SK-N-SH treated with all-trans-retinoic acid at 6 μM for 48 hours (cell line): ENCODE results near the gene PRDM5.

ENCODE experiments used
- ZNF8 ChIP-seq: fragments of 450-650 bp; formaldehyde crosslinking; IDR thresholded peaks from 2 replicates; pipeline ENCODE4 v1.5.0; 2020; ENCODE audit warnings: mild to moderate bottlenecking, moderate library complexity
- TF ChIP-seq, protein P1 (sequence below): fragments of 250-450 bp; sonication (Bioruptor Pico); IDR thresholded peaks from 2 replicates; pipeline ENCODE4 v1.8.0; 2020; ENCODE audit warnings: mild to moderate bottlenecking, moderate library complexity, borderline replicate concordance

- TF ChIP-seq, protein P1, sequence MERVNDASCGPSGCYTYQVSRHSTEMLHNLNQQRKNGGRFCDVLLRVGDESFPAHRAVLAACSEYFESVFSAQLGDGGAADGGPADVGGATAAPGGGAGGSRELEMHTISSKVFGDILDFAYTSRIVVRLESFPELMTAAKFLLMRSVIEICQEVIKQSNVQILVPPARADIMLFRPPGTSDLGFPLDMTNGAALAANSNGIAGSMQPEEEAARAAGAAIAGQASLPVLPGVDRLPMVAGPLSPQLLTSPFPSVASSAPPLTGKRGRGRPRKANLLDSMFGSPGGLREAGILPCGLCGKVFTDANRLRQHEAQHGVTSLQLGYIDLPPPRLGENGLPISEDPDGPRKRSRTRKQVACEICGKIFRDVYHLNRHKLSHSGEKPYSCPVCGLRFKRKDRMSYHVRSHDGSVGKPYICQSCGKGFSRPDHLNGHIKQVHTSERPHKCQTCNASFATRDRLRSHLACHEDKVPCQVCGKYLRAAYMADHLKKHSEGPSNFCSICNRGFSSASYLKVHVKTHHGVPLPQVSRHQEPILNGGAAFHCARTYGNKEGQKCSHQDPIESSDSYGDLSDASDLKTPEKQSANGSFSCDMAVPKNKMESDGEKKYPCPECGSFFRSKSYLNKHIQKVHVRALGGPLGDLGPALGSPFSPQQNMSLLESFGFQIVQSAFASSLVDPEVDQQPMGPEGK = no peak
- TF ChIP-seq ZNF8 (CRISPR knock-in tag) = no peak
Measured at GRCh38 chr4:120821029-120821428, 101.5 kb downstream of the PRDM5 start.
